WTC11 (cell line): ENCODE results near the gene PTPN2. TPM values are rescaled to one million over a fixed set of nuclear protein-coding genes. Genes with fewer than 3 reads are reported as not detected.

ENCODE experiments used
- ATAC-seq: fragments of 200-7000 bp; cut with Tn5 transposase; 2 replicates; pipeline ENCODE4 v1.10.0; 2021; ENCODE audit warnings: mild to moderate bottlenecking, moderate library complexity
- CTCF ChIA-PET: fragments of 300-600 bp; sonication (Branson Sonifier 250); formaldehyde crosslinking; loops from one replicate; lab custom pipeline; 2021; ENCODE audit warnings: antibody characterized with exemption; lab: Charles Lee
- POLR2A ChIA-PET: fragments of 350-600 bp; sonication (Branson Sonifier 250); formaldehyde crosslinking; loops from one replicate; lab custom pipeline; 2021; ENCODE audit warnings: antibody characterized with exemption; lab: Charles Lee
- DNase-seq: peaks from one replicate; pipeline ENCODE4 v3.0.0; 2021; ENCODE audit warnings: low spot score
- H3K27ac Mint-ChIP-seq: 2 replicates; pipeline ENCODE4 v1.8.0; 2021; ENCODE audit warnings: mixed read lengths
- H3K27me3 Mint-ChIP-seq: 2 replicates; pipeline ENCODE4 v1.8.0; 2021; ENCODE audit warnings: low read depth, mild to moderate bottlenecking, moderate library complexity, mixed read lengths
- H3K36me3 Mint-ChIP-seq: 2 replicates; pipeline ENCODE4 v1.8.0; 2021; ENCODE audit warnings: mixed read lengths
- H3K4me1 Mint-ChIP-seq: 2 replicates; pipeline ENCODE4 v1.8.0; 2022; ENCODE audit warnings: mixed read lengths
- H3K4me3 Mint-ChIP-seq: 2 replicates; pipeline ENCODE4 v1.8.0; 2021; ENCODE audit warnings: mild to moderate bottlenecking, moderate library complexity, mixed read lengths
- H3K9me3 Mint-ChIP-seq: 2 replicates; pipeline ENCODE4 v1.8.0; 2021; ENCODE audit warnings: mixed read lengths
- AFF4 ChIP-seq: sonication (generic); formaldehyde crosslinking; IDR thresholded peaks from 2 replicates; pipeline ENCODE4 v1.8.1; 2023; ENCODE audit warnings: mild to moderate bottlenecking, missing genetic modification reagents, borderline replicate concordance
- CREB1 ChIP-seq: sonication (generic); formaldehyde crosslinking; IDR thresholded peaks from 2 replicates; pipeline ENCODE4 v1.8.0; 2023; ENCODE audit warnings: mild to moderate bottlenecking, missing genetic modification reagents
- NR1H2 ChIP-seq: sonication (generic); formaldehyde crosslinking; IDR thresholded peaks from 2 replicates; pipeline ENCODE4 v1.9.0; 2021; ENCODE audit warnings: mild to moderate bottlenecking, moderate library complexity, missing genetic modification reagents
- OVOL2 ChIP-seq: fragments of 250-450 bp; sonication (Bioruptor Pico); IDR thresholded peaks from 2 replicates; pipeline ENCODE4 v1.9.0; 2021; ENCODE audit warnings: mild to moderate bottlenecking, borderline replicate concordance
- SMAD4 ChIP-seq: sonication (generic); formaldehyde crosslinking; IDR thresholded peaks from 2 replicates; pipeline ENCODE4 v1.8.0; 2022; ENCODE audit warnings: mild to moderate bottlenecking, missing genetic modification reagents
- SP1 ChIP-seq: sonication (generic); formaldehyde crosslinking; conservative IDR thresholded peaks from 2 replicates; pipeline ENCODE4 v1.8.1; 2022; ENCODE audit warnings: missing genetic modification reagents
- TEAD4 ChIP-seq: sonication (generic); formaldehyde crosslinking; IDR thresholded peaks from 2 replicates; pipeline ENCODE4 v1.8.0; 2022; ENCODE audit warnings: mild to moderate bottlenecking, missing genetic modification reagents
- USF1 ChIP-seq: sonication (generic); formaldehyde crosslinking; IDR thresholded peaks from 2 replicates; pipeline ENCODE4 v1.8.0; 2022; ENCODE audit warnings: mild to moderate bottlenecking, missing genetic modification reagents
- ZNF396 ChIP-seq: fragments of 250-450 bp; sonication (Bioruptor Pico); IDR thresholded peaks from 2 replicates; pipeline ENCODE4 v1.8.0; 2021; ENCODE audit warnings: mild to moderate bottlenecking, moderate library complexity, borderline replicate concordance
- ZNF423 ChIP-seq: fragments of 250-450 bp; sonication (Bioruptor Pico); IDR thresholded peaks from 2 replicates; pipeline ENCODE4 v2.1.2; 2022; ENCODE audit warnings: mild to moderate bottlenecking, moderate library complexity
- ZNF425 ChIP-seq: fragments of 250-450 bp; sonication (Bioruptor Pico); conservative IDR thresholded peaks from 2 replicates; pipeline ENCODE4 v1.9.0; 2021; ENCODE audit warnings: mild to moderate bottlenecking
- ZSCAN18 ChIP-seq: fragments of 250-450 bp; sonication (Bioruptor Pico); IDR thresholded peaks from 2 replicates; pipeline ENCODE4 v2.1.2; 2022; ENCODE audit warnings: mild to moderate bottlenecking, moderate library complexity
- total RNA-seq: library from RNA; stranded (reverse); gene quantifications from 3 replicates; pipeline ENCODE4 v1.2.3, GENCODE V29; 2021
- TF ChIP-seq, protein P1 (sequence below): fragments of 200-600 bp; IDR thresholded peaks from 2 replicates; pipeline ENCODE4 v1.8.0; 2022; ENCODE audit warnings: antibody characterized with exemption
- TF ChIP-seq, protein P2 (sequence below): sonication (generic); formaldehyde crosslinking; IDR thresholded peaks from 2 replicates; pipeline ENCODE4 v1.8.0; 2023; ENCODE audit warnings: missing genetic modification reagents, mild to moderate bottlenecking, borderline replicate concordance
- TF ChIP-seq, protein P3 (sequence below): sonication (generic); formaldehyde crosslinking; IDR thresholded peaks from 2 replicates; pipeline ENCODE4 v1.8.1; 2023; ENCODE audit warnings: mild to moderate bottlenecking, moderate library complexity, missing genetic modification reagents
- TF ChIP-seq, protein P4 (sequence below): sonication (generic); formaldehyde crosslinking; IDR thresholded peaks from 2 replicates; pipeline ENCODE4 v1.8.1; 2023; ENCODE audit warnings: mild to moderate bottlenecking, missing genetic modification reagents
- TF ChIP-seq, protein P5 (sequence below): fragments of 250-450 bp; sonication (Bioruptor Pico); IDR thresholded peaks from 2 replicates; pipeline ENCODE4 v1.9.0; 2021; ENCODE audit warnings: moderate library complexity, mild to moderate bottlenecking, inconsistent platforms, borderline replicate concordance
- TF ChIP-seq, protein P6 (sequence below): sonication (generic); formaldehyde crosslinking; IDR thresholded peaks from 2 replicates; pipeline ENCODE4 v1.8.1; 2022; ENCODE audit warnings: mild to moderate bottlenecking, moderate library complexity, missing genetic modification reagents

PTPN2 gene
- total RNA-seq, 1 experiment from 2014 or later = 37.7 TPM

DNA sequence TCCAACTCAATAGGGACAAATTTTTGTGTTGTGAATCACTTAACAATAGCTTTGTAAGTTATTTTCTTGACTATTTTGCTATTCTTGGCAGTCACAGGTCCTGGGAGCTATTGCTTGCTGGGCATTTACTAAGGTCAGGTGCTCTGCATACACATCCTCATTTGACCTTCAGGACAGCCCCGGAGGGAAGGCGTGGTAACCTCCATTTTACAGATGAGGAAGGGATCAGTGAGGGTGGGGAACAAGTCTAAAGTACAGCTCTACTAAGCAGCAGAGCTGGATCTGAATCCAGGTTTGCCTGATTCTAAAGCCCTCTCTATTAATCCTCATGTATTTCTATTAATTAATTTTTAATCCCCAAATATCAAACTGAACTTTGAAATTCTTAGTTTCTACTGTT lies 58.8 kb downstream of the PTPN2 start:
- POLR2A ChIA-PET = no interaction called here
- no peak for ATAC-seq
- peaks cover 24% of the 10 kb centered on the region for H3K4me1 Mint-ChIP-seq
- TF ChIP-seq SP1 (CRISPR knock-in tag) = no peak
- TF ChIP-seq OVOL2 = no peak
- TF ChIP-seq TEAD4 (CRISPR knock-in tag) = no peak
- TF ChIP-seq, protein P1, sequence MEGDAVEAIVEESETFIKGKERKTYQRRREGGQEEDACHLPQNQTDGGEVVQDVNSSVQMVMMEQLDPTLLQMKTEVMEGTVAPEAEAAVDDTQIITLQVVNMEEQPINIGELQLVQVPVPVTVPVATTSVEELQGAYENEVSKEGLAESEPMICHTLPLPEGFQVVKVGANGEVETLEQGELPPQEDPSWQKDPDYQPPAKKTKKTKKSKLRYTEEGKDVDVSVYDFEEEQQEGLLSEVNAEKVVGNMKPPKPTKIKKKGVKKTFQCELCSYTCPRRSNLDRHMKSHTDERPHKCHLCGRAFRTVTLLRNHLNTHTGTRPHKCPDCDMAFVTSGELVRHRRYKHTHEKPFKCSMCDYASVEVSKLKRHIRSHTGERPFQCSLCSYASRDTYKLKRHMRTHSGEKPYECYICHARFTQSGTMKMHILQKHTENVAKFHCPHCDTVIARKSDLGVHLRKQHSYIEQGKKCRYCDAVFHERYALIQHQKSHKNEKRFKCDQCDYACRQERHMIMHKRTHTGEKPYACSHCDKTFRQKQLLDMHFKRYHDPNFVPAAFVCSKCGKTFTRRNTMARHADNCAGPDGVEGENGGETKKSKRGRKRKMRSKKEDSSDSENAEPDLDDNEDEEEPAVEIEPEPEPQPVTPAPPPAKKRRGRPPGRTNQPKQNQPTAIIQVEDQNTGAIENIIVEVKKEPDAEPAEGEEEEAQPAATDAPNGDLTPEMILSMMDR = no peak
- TF ChIP-seq, protein P2, sequence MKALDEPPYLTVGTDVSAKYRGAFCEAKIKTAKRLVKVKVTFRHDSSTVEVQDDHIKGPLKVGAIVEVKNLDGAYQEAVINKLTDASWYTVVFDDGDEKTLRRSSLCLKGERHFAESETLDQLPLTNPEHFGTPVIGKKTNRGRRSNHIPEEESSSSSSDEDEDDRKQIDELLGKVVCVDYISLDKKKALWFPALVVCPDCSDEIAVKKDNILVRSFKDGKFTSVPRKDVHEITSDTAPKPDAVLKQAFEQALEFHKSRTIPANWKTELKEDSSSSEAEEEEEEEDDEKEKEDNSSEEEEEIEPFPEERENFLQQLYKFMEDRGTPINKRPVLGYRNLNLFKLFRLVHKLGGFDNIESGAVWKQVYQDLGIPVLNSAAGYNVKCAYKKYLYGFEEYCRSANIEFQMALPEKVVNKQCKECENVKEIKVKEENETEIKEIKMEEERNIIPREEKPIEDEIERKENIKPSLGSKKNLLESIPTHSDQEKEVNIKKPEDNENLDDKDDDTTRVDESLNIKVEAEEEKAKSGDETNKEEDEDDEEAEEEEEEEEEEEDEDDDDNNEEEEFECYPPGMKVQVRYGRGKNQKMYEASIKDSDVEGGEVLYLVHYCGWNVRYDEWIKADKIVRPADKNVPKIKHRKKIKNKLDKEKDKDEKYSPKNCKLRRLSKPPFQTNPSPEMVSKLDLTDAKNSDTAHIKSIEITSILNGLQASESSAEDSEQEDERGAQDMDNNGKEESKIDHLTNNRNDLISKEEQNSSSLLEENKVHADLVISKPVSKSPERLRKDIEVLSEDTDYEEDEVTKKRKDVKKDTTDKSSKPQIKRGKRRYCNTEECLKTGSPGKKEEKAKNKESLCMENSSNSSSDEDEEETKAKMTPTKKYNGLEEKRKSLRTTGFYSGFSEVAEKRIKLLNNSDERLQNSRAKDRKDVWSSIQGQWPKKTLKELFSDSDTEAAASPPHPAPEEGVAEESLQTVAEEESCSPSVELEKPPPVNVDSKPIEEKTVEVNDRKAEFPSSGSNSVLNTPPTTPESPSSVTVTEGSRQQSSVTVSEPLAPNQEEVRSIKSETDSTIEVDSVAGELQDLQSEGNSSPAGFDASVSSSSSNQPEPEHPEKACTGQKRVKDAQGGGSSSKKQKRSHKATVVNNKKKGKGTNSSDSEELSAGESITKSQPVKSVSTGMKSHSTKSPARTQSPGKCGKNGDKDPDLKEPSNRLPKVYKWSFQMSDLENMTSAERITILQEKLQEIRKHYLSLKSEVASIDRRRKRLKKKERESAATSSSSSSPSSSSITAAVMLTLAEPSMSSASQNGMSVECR (CRISPR knock-in tag) = no peak
- TF ChIP-seq, protein P3, sequence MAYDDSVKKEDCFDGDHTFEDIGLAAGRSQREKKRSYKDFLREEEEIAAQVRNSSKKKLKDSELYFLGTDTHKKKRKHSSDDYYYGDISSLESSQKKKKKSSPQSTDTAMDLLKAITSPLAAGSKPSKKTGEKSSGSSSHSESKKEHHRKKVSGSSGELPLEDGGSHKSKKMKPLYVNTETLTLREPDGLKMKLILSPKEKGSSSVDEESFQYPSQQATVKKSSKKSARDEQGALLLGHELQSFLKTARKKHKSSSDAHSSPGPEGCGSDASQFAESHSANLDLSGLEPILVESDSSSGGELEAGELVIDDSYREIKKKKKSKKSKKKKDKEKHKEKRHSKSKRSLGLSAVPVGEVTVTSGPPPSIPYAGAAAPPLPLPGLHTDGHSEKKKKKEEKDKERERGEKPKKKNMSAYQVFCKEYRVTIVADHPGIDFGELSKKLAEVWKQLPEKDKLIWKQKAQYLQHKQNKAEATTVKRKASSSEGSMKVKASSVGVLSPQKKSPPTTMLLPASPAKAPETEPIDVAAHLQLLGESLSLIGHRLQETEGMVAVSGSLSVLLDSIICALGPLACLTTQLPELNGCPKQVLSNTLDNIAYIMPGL (CRISPR knock-in tag) = no peak
- no peak for TF ChIP-seq ZNF423 (CRISPR knock-in tag)
- TF ChIP-seq SMAD4 (CRISPR knock-in tag) = no peak
- TF ChIP-seq USF1 (CRISPR knock-in tag) = no peak
- TF ChIP-seq, protein P4, sequence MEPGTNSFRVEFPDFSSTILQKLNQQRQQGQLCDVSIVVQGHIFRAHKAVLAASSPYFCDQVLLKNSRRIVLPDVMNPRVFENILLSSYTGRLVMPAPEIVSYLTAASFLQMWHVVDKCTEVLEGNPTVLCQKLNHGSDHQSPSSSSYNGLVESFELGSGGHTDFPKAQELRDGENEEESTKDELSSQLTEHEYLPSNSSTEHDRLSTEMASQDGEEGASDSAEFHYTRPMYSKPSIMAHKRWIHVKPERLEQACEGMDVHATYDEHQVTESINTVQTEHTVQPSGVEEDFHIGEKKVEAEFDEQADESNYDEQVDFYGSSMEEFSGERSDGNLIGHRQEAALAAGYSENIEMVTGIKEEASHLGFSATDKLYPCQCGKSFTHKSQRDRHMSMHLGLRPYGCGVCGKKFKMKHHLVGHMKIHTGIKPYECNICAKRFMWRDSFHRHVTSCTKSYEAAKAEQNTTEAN (CRISPR knock-in tag) = no peak
- TF ChIP-seq NR1H2 (CRISPR knock-in tag) = no peak
- no peak for TF ChIP-seq ZNF396 (CRISPR knock-in tag)
- TF ChIP-seq CREB1 (CRISPR knock-in tag) = no peak
- TF ChIP-seq, protein P5, sequence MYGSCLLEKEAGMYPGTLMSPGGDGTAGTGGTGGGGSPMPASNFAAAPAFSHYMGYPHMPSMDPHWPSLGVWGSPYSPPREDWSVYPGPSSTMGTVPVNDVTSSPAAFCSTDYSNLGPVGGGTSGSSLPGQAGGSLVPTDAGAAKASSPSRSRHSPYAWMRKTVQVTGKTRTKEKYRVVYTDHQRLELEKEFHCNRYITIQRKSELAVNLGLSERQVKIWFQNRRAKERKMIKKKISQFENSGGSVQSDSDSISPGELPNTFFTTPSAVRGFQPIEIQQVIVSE = no peak
- no peak for TF ChIP-seq AFF4 (CRISPR knock-in tag)
- TF ChIP-seq ZNF425 (CRISPR knock-in tag) = no peak
- TF ChIP-seq, protein P6, sequence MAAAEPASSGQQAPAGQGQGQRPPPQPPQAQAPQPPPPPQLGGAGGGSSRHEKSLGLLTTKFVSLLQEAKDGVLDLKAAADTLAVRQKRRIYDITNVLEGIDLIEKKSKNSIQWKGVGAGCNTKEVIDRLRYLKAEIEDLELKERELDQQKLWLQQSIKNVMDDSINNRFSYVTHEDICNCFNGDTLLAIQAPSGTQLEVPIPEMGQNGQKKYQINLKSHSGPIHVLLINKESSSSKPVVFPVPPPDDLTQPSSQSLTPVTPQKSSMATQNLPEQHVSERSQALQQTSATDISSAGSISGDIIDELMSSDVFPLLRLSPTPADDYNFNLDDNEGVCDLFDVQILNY (CRISPR knock-in tag) = no peak
- TF ChIP-seq ZSCAN18 (CRISPR knock-in tag) = no peak
- TF ChIP-seq, all 79 proteins: peak for 0
- no peaks in the 10 kb centered on the region for H3K27me3 Mint-ChIP-seq
- no peak for DNase-seq
- H3K27ac Mint-ChIP-seq = no peak overlapping the region
- H3K4me3 Mint-ChIP-seq = no peak overlapping the region
- H3K9me3 Mint-ChIP-seq = peaks cover 13% of the 10 kb centered on the region
- CTCF ChIA-PET = no interaction called here
- H3K36me3 Mint-ChIP-seq = peaks cover 39% of the 10 kb centered on the region
